GM12874 (cell line): ENCODE results near the gene NANS.

Source experiments
- TF ChIP-seq, protein P1 (sequence below): IDR thresholded peaks from 2 replicates; pipeline ENCODE4 v1.5.1; 2011; ENCODE audit warnings: low read depth, mild to moderate bottlenecking, control low read depth, low read length, moderate library complexity; ENCODE audit not compliant: insufficient read depth

NANS gene

DNA sequence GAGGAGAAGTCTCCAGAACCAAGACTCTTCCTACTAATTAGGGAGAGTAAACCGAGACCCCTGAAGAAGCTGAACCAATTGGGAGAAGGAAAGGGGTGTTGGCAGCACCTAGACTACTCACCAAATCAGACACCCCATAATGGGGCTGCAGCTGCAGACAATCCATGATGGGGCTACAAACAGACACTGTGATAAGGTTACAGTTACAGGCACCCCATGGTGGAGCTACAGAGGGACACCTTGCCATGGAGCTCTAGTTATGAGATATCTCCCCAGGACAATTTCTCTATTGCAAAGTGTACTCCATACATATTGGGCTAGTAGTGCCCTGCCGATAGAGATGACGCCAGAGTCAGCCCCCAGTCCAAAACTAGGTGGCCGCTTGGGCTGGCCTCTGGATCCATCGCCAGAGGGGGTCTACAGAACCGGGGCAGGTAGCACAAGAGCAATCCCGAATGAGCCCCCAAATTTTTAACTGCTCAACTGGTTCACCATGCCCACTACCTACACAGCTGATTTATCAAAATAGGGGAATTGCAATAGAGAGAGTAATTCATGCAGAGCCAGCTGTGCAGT is 2.1 kb upstream of the NANS start:
- TF ChIP-seq, protein P1, sequence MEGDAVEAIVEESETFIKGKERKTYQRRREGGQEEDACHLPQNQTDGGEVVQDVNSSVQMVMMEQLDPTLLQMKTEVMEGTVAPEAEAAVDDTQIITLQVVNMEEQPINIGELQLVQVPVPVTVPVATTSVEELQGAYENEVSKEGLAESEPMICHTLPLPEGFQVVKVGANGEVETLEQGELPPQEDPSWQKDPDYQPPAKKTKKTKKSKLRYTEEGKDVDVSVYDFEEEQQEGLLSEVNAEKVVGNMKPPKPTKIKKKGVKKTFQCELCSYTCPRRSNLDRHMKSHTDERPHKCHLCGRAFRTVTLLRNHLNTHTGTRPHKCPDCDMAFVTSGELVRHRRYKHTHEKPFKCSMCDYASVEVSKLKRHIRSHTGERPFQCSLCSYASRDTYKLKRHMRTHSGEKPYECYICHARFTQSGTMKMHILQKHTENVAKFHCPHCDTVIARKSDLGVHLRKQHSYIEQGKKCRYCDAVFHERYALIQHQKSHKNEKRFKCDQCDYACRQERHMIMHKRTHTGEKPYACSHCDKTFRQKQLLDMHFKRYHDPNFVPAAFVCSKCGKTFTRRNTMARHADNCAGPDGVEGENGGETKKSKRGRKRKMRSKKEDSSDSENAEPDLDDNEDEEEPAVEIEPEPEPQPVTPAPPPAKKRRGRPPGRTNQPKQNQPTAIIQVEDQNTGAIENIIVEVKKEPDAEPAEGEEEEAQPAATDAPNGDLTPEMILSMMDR, result no peak

DNA sequence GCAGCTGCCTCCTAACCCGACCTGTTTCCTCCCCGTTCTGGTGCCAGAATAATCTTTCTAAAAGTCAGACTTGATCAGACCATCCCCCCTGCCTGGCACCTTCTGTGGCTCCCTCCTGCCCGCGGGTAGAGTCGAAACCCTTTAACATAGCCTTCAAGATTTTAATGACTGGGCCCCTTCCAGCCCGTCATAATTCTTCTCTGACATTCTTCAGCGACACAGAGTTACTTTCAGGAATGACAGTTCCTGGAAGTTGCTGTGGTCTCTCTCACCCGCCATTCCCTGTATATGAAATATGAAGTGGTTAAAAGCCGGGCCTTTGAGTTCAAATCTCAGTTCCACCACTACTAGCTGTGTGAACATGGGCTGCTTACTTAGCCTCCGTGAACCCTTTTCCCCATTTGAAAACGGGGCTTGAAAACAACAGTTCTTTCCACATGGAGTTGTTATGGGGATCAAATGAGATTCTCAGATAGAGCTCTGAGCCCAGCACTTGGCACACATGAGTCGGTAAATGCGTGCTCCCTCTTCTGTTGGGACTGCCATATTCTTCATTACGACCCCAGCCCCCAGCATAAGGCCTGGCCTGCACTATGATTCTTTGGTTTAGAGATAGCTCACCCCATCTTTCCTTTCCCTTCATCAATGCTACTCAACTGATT is 737 bp downstream of the NANS start:
- TF ChIP-seq, protein P1, result no peak

DNA sequence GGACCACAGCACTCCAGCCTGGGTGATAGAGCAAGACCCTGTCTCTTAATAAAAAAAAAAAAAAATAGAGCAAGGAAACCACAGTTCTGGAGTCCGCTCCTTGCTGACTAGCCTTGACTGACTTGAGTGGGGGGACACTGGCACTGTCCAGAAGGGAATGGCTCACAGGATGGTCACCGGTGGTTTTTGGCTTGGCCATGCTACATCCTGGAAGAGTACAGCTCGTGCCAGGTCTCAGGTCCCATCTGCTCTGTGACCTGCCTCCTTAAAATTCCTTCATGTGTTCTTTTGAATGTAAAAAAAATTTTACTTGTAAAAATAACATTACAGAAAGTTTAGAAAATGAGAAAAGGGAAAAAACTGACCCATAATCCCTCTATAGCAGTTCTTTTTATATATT is 5.6 kb downstream of the NANS start:
- TF ChIP-seq, protein P1, result no peak

DNA sequence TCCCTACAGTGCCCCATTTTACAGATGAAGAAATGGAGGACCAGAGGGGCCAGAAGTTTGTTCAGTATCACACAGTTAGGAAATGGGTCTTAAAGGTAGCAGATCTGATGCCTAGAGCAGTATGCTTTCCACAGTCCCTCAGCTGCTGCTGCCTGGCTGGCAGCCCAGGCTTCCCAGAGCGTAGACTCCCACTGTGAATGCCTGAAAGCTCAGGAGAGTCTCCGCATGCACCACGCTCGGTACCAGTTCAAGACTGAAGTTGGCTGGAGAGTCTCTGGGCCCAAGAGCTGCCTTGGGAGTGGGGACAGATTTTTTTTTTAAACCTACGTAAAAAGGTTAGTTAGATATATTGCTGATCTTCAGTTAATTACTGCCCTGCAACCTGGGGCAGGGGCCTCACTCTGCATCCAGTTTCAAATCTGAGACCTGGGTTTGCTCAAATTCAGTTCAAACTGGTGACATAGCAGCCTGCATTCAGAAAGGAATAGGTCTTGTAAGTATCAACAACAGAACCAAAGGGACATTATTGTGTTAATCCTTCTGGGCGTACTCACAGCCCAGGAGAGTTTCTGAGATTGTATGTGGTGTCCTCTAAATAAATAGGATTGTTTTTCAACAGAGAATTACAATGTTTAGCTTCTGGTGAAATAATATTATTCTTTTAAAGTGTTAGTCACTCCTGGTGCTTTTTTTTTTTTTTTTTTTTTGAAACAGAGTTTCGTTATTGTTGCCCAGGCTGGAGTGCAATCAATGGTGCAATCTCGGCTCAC is 8.3 kb downstream of the NANS start:
- TF ChIP-seq, protein P1, result no peak

DNA sequence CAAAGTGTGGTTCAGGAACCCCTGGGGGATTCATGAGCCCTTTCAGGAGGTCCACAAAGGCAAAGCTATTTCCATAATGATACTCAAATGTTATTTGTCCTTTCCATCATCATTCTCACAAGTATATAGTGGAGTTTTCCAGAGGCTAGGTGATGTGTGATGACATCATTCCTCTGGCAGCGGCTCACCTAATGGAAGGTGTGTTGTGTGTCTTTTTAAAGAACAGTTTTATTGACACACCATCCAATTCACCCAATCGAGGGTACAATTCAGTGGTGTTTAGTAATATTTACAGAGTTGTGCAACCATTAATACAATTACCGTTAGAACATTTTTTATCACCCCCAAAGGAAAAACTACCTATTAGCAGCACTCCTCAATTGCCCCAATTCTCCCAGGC is 9.7 kb downstream of the NANS start:
- TF ChIP-seq, protein P1, result no peak

DNA sequence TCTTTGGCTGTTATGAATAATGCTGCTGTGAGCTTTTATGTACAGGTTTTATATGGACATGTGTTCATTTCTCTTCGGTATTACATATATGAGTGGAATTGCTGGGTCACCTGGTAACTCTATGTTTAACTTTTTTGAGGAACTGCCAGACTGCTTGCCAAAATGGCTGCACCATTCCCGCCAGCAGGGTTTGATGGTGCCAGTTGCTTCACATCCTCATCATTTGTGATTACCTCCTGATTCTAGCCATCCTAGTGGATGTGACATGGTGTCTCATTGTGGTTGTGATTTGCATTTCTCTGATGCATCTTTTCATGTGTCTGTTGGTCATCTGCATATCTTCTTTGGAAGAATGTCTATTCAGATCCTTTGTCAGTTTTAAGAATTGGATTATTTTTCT is 10.7 kb downstream of the NANS start:
- TF ChIP-seq, protein P1, result no peak

DNA sequence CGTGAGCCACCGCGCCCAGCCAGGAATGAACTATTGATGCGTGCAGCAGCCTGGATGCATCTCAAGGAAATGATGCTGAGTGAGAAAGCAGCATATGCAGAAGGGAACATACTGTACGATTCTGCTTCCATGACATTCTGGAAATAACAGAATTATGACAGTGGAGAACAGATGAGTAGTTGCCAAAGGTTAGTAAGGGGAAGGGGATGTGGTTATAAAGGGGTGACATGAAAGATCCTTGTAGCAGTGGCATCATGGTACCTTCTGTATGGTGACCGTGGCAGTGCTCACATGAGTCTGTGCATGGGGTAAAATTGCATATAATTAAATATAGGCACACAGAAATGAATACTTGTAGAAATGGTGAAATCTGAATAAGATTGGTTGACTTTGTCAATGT is 13.0 kb downstream of the NANS start:
- TF ChIP-seq, protein P1, result no peak
